Kidney (tissue), 14 donors: Measurements from ENCODE around the gene GPR18. TPM values are rescaled to one million over a fixed set of nuclear protein-coding genes. Genes with fewer than 3 reads are reported as not detected.

ENCODE experiments used
- DNase-seq, 5 donors: peaks; one replicate each; pipeline ENCODE4 v3.0.0-alpha.2; 2013 to 2020
- FAIRE-seq: peaks from 2 replicates; lab custom pipeline; 2012; peaks lifted over from hg19 to GRCh38; lab: Jason Lieb, UNC
- H3K27ac ChIP-seq, 2 donors: one replicate each; pipeline ENCODE4 v1.7.0; 2013; ENCODE audit warnings: low read depth in 2 of 2, low read length in 2 of 2, inconsistent platforms in 1 of 2
- H3K27me3 ChIP-seq: one replicate; pipeline ENCODE4 v1.7.1; 2013; ENCODE audit warnings: low read length, inconsistent platforms; ENCODE audit not compliant: control insufficient read depth, insufficient read depth
- H3K36me3 ChIP-seq, 3 donors: one replicate each; pipeline versions ENCODE4 v1.7.0 to v1.7.1; 2013; ENCODE audit warnings: low read length in 3 of 3, control low read depth in 1 of 3, inconsistent platforms in 1 of 3; ENCODE audit not compliant: insufficient read depth in 3 of 3, control insufficient read depth in 2 of 3
- H3K4me1 ChIP-seq, 3 donors: one replicate each; pipeline versions ENCODE4 v1.7.0 to v1.7.1; 2013; ENCODE audit warnings: low read length in 3 of 3, inconsistent platforms in 1 of 3, low read depth in 1 of 3; ENCODE audit not compliant: control insufficient read depth in 2 of 3, insufficient read depth in 2 of 3
- H3K4me3 ChIP-seq, 3 donors: one replicate each; pipeline versions ENCODE4 v1.7.0 to v1.8.1; 2013; ENCODE audit warnings: low read length in 3 of 3, control low read depth in 1 of 3, inconsistent platforms in 1 of 3
- H3K9ac ChIP-seq, 3 donors: one replicate each; pipeline versions ENCODE4 v1.7.0 to v1.7.1; 2013; ENCODE audit warnings: low read length in 3 of 3, control low read depth in 1 of 3, inconsistent platforms in 1 of 3
- H3K9me3 ChIP-seq, 3 donors: one replicate each; pipeline versions ENCODE4 v1.7.0 to v1.7.1; 2013; ENCODE audit warnings: low read length in 3 of 3, control low read depth in 1 of 3, inconsistent platforms in 1 of 3; ENCODE audit not compliant: control insufficient read depth in 2 of 3, insufficient read depth in 1 of 3
- intact Hi-C: fragments of 100-400 bp; cut with DNase I; formaldehyde crosslinking; loops from one replicate; pipeline ENCODE4 v1.11.1; 2022
- polyA plus RNA-seq: library from polyadenylated mRNA; stranded (reverse); fragments of 350-450 nt; fragmentation: Illumina TruSeq; extraction: RNeasy Lipid Tissue Mini Kit (QIAGEN cat#74804); gene quantifications from one replicate; pipeline ENCODE4 v1.2.3, GENCODE V29; 2014; ENCODE audit warnings: low read depth, low replicate concordance; ENCODE audit not compliant: insufficient read depth
- total RNA-seq: library from RNA; stranded (reverse); fragmentation: NEBNext Ultra II Directional; extraction: Animal tissue kit (Norgen Biotek cat#: 25700); gene quantifications from one replicate; pipeline ENCODE4 v1.2.1, GENCODE V29; 2021
- TF ChIP-seq, protein P1 (sequence below): IDR thresholded peaks from 3 replicates; pipeline ENCODE4 v1.5.1; 2012; ENCODE audit warnings: mild to moderate bottlenecking, moderate library complexity, borderline replicate concordance; ENCODE audit not compliant: insufficient read depth; ENCODE audit errors: extremely low read depth
- donor health status: control.
- donor health status: control.
- donor health status: control.
- donor health status: control.
- donor health status: control.
- donor health status: DM: yes; HTN: yes; CAD: no.
- donor health status: Normal renal cell carcinoma (clear cell type).

GPR18 gene
- total and polyA plus RNA-seq, 2 donors from 2014 or later = 0.88 TPM; not detected in 1

DNA sequence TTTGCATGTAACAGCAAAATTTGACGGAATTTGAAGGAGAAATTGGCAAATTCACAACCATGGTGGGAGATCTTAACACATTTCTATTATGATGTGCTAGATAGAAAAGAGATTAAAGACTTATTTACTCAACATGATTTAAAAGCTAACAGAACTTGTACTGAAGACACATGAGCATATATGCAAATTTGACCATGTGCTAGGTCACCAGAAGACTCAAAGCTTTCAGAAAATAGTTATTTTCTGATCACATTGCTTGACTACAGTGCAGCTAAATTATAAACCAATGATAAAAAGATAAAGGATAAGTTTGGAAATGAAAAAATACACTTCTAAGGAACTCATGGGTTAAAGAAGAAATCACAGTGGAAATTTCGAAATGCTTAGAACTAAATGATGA lies 39.9 kb upstream of the GPR18 start:
- H3K27me3 ChIP-seq = no peaks in the 10 kb centered on the region
- H3K27ac ChIP-seq = no peak overlapping the region
- no peak overlapping the region for H3K4me3 ChIP-seq
- H3K36me3 ChIP-seq = no peaks in the 10 kb centered on the region
- no peak for DNase-seq
- FAIRE-seq = no peak
- H3K9me3 ChIP-seq = no peaks in the 10 kb centered on the region
- H3K4me1 ChIP-seq = no peaks in the 10 kb centered on the region
- intact Hi-C loops = no loop called here
- TF ChIP-seq, protein P1, sequence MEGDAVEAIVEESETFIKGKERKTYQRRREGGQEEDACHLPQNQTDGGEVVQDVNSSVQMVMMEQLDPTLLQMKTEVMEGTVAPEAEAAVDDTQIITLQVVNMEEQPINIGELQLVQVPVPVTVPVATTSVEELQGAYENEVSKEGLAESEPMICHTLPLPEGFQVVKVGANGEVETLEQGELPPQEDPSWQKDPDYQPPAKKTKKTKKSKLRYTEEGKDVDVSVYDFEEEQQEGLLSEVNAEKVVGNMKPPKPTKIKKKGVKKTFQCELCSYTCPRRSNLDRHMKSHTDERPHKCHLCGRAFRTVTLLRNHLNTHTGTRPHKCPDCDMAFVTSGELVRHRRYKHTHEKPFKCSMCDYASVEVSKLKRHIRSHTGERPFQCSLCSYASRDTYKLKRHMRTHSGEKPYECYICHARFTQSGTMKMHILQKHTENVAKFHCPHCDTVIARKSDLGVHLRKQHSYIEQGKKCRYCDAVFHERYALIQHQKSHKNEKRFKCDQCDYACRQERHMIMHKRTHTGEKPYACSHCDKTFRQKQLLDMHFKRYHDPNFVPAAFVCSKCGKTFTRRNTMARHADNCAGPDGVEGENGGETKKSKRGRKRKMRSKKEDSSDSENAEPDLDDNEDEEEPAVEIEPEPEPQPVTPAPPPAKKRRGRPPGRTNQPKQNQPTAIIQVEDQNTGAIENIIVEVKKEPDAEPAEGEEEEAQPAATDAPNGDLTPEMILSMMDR = no peak
- H3K9ac ChIP-seq = no peak overlapping the region

DNA sequence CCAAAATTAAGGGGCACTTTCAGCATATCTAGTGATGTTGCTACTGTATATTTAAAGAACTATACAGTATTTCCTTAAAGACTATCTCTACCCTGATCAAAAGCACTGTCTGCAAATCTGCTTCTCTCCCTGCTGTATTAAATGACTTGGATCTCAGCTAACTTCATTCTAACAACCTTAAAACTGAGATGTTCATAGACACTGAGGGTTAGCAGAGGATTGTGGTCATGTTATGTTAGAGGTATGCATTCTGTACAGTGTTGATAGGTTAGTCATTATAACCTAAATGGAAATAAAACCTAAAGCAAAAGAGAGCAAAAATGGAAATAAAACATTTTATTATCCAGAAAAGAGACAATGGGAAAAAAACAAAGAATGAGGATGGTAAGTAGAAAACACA lies 39.2 kb upstream of the GPR18 start:
- Histone ChIP-seq H3K9me3 (no peaks in the 10 kb centered on the region), H3K4me1 (no peaks in the 10 kb centered on the region), H3K36me3 (no peaks in the 10 kb centered on the region), H3K27me3 (no peaks in the 10 kb centered on the region), H3K9ac (no peak overlapping the region), H3K4me3 (no peak overlapping the region), H3K27ac (no peak overlapping the region)
- TF ChIP-seq, protein P1 = no peak
- intact Hi-C loops = no loop called here
- no peak for DNase-seq
- no peak for FAIRE-seq

DNA sequence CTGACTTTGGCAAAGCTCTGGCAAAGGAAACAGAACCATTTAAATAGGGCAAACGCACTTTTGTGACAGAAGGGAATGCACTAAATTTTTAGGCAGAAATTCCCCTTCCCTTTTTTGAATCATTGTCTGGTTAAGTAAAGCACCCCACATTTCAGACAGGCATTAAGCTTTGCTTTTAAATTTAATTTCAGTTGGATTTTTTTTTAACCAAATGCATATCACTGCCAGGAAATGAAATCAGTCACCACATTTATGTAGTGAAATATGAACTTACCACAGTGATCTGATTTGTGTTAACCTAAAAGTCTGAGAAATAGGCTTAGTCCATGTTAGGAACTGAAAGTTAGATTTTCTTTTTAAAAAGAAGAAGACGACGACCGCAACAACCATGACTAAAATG lies 38.2 kb upstream of the GPR18 start:
- Histone ChIP-seq H3K4me1 (no peaks in the 10 kb centered on the region), H3K9ac (no peak overlapping the region), H3K4me3 (no peak overlapping the region), H3K27ac (no peak overlapping the region), H3K36me3 (no peaks in the 10 kb centered on the region), H3K27me3 (no peaks in the 10 kb centered on the region), H3K9me3 (no peaks in the 10 kb centered on the region)
- TF ChIP-seq, protein P1 = no peak
- no peak for FAIRE-seq
- no peak for DNase-seq
- intact Hi-C loops = no loop called here
